ENCODE data around the gene ANHX.

GRCh38 chr12:133233993-133234564 is 1.6 kb downstream of the ANHX start:
- no peak for TF ChIP-seq EZH2 (IDR thresholded peaks at IDR 0.05; ENCODE audit: low read depth)
- TF ChIP-seq, protein P1, sequence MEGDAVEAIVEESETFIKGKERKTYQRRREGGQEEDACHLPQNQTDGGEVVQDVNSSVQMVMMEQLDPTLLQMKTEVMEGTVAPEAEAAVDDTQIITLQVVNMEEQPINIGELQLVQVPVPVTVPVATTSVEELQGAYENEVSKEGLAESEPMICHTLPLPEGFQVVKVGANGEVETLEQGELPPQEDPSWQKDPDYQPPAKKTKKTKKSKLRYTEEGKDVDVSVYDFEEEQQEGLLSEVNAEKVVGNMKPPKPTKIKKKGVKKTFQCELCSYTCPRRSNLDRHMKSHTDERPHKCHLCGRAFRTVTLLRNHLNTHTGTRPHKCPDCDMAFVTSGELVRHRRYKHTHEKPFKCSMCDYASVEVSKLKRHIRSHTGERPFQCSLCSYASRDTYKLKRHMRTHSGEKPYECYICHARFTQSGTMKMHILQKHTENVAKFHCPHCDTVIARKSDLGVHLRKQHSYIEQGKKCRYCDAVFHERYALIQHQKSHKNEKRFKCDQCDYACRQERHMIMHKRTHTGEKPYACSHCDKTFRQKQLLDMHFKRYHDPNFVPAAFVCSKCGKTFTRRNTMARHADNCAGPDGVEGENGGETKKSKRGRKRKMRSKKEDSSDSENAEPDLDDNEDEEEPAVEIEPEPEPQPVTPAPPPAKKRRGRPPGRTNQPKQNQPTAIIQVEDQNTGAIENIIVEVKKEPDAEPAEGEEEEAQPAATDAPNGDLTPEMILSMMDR (conservative IDR thresholded peaks at IDR 0.05), result no peak

All from PC-9 (cell line).